Heart right ventricle (tissue), 16 donors: ENCODE results near the gene CNTN4. TPM values are rescaled to one million over a fixed set of nuclear protein-coding genes. Genes with fewer than 3 reads are reported as not detected.

Source experiments
- ATAC-seq, 8 donors: fragments of 200-7000 bp; cut with Tn5 transposase; one replicate each; pipeline ENCODE4 v1.9.1; 2020; ENCODE audit warnings: mild to moderate bottlenecking in 8 of 8, moderate library complexity in 8 of 8, moderate number of reproducible peaks in 1 of 8
- DNase-seq, 2 donors: peaks; one replicate each; pipeline ENCODE4 v3.0.0-alpha.2; 2020
- H3K27ac ChIP-seq, 10 donors: fragments of 200-600 bp; sonication (generic) in 2 of 10; one replicate each; pipeline versions ENCODE4 v1.5.0 to v1.8.0; 2020 to 2022; ENCODE audit warnings: mild to moderate bottlenecking in 3 of 10
- H3K27me3 ChIP-seq, 7 donors: fragments of 200-600 bp; one replicate each; pipeline ENCODE4 v1.8.0; 2021 to 2022; ENCODE audit warnings: mild to moderate bottlenecking in 2 of 7
- H3K36me3 ChIP-seq, 9 donors: fragments of 200-600 bp; sonication (generic) in 1 of 9; one replicate each; pipeline versions ENCODE4 v1.5.0 to v1.8.0; 2020 to 2022; ENCODE audit warnings: mild to moderate bottlenecking in 2 of 9
- H3K4me1 ChIP-seq, 9 donors: fragments of 200-600 bp; sonication (generic) in 1 of 9; one replicate each; pipeline versions ENCODE4 v1.5.0 to v1.8.0; 2020 to 2022; ENCODE audit warnings: mild to moderate bottlenecking in 4 of 9
- H3K4me3 ChIP-seq, 10 donors: fragments of 200-600 bp; sonication (generic) in 2 of 10; one replicate each; pipeline versions ENCODE4 v1.5.0 to v1.8.0; 2020 to 2022; ENCODE audit warnings: mild to moderate bottlenecking in 7 of 10, moderate library complexity in 2 of 10
- H3K9me3 ChIP-seq, 11 donors: fragments of 200-600 bp in 10 of 11; sonication (generic) in 2 of 11; one replicate each; pipeline versions ENCODE4 v1.5.0 to v1.8.0; 2013 to 2022; ENCODE audit warnings: mild to moderate bottlenecking in 2 of 11, control low read depth in 1 of 11, moderate library complexity in 1 of 11
- CTCF ChIP-seq, 9 donors: fragments of 200-600 bp; sonication (generic) in 2 of 9; IDR thresholded peaks; one replicate each; pipeline versions ENCODE4 v1.5.0 to v1.8.0; 2021 to 2022; ENCODE audit warnings: antibody characterized with exemption in 9 of 9, mild to moderate bottlenecking in 5 of 9, moderate library complexity in 1 of 9
- WGBS, 2 donors: extraction: QIAGEN DNeasy Blood & Tissue Kit; methylation state at CpG; one replicate each; pipeline ENCODE4 v1.1.7; 2013; ENCODE audit warnings: inconsistent platforms in 1 of 2; 5-methylcytosine and 5-hydroxymethylcytosine counted together
- intact Hi-C, 10 donors: fragments of 100-400 bp; cut with DNase I; formaldehyde crosslinking; loops; one replicate each; pipeline versions ENCODE4 v1.11.1 to v1.14.2; 2022
- polyA plus RNA-seq, 2 donors: library from polyadenylated mRNA; stranded (reverse); fragments of 200-250 nt; gene quantifications; one replicate each; pipeline ENCODE4 v1.2.3, GENCODE V29; 2013
- total RNA-seq, 10 donors: library from RNA; stranded (reverse); fragmentation: NEBNext Ultra II Directional in 3 of 10; extraction: Animal tissue kit (Norgen Biotek cat#: 25700) in 3 of 10; gene quantifications; one replicate each; pipeline versions ENCODE4 v1.2.1 to v1.2.4, GENCODE V29; 2021 to 2023
- donor health status: Arrhythmogenic right ventricular cardiomyopathy.
- donor health status: ischemic (EF 13 %, LVEDD 7.1; RV severe dilation, severe dysfunction).
- donor health status: healthy with polysubstance abuse.
- donor health status: DM: no; HTN: yes; CAD: no.
- donor health status: DM: no; HTN: no; CAD: no.
- donor health status: ischemic (EF 25% LVEDD 6.9; RV normal size, moderate dysfunction).
- donor health status: ischemic (EF 25% LVEDD 5.7; RV mildly dilated, moderate dysfunction).
- donor health status: healthy.
- donor health status: DM: yes; HTN: yes; CAD: no.
- donor health status: Ischemic cardiomyopathy.
- donor health status: ischemic (EF 35%, LVEDD 5.7; RV mildly dilated, moderate dysfunction).
- donor health status: nonischemic (EF 11% LVEDD 7.7; RV severe dilation, severe dysfunction).
- donor health status: DM: yes; HTN: yes; CAD: no.
- donor health status: PGD.
- donor health status: ischemic (EF 29% LVEDD 5.4; RV normal size, mild dysfunction).
- donor health status: nonischemic (EF 23%, LVEDD 6.1; RV moderate dilation, normal function).

Gene CNTN4
- total and polyA plus RNA-seq, 12 donors, result 0.48 to 4.7 (median 2.5) TPM

- TF ChIP-seq CTCF (IDR thresholded peaks at IDR 0.05), result no peak
- Histone ChIP-seq H3K4me3 (no peak overlapping the region), H3K4me1 (no peaks in the 10 kb centered on the region), H3K27me3 (peaks cover 0 to 13% (median 0%) of the 10 kb centered on the region in 7 donors), H3K27ac (no peak overlapping the region), H3K36me3 (no peaks in the 10 kb centered on the region), H3K9me3 (no peaks in the 10 kb centered on the region)
- 91 to 92% methylated on average over 2 of the region's 2 CpGs for WGBS, 2 donors
- no peak for ATAC-seq
- DNase-seq, result no peak
- intact Hi-C loops, result no loop called here
Measured at GRCh38 chr3:2153053-2153452, 54.4 kb downstream of the CNTN4 start.

GRCh38 chr3:2153547-2153946 is 54.9 kb downstream of the CNTN4 start:
- H3K4me3 ChIP-seq, result no peak overlapping the region
- H3K4me1 ChIP-seq, result no peaks in the 10 kb centered on the region
- TF ChIP-seq CTCF (IDR thresholded peaks at IDR 0.05), result no peak
- no peak overlapping the region for H3K27ac ChIP-seq
- intact Hi-C loops, result no loop called here
- WGBS, 2 donors, result 73 to 75% methylated on average over 5 of the region's 5 CpGs
- ATAC-seq (no peak), DNase-seq (no peak)
- H3K9me3 ChIP-seq, result no peaks in the 10 kb centered on the region
- no peaks in the 10 kb centered on the region for H3K36me3 ChIP-seq
- H3K27me3 ChIP-seq, result peaks cover 0 to 13% (median 0%) of the 10 kb centered on the region in 7 donors

- intact Hi-C loops, result no loop called here
- H3K27ac ChIP-seq, result no peak overlapping the region
- no peaks in the 10 kb centered on the region for H3K4me1 ChIP-seq
- H3K36me3 ChIP-seq, result no peaks in the 10 kb centered on the region
- H3K9me3 ChIP-seq, result no peaks in the 10 kb centered on the region
- ATAC-seq, result no peak
- no peak for TF ChIP-seq CTCF (IDR thresholded peaks at IDR 0.05)
- H3K4me3 ChIP-seq, result no peak overlapping the region
- WGBS, 2 donors, result 31 to 43% methylated on average over 3 of the region's 3 CpGs
- no peak for DNase-seq
- peaks cover 0 to 13% (median 0%) of the 10 kb centered on the region in 7 donors for H3K27me3 ChIP-seq
Measured at GRCh38 chr3:2154621-2155020, 56.0 kb downstream of the CNTN4 start.

GRCh38 chr3:2156244-2156847 is 57.7 kb downstream of the CNTN4 start:
- no peaks in the 10 kb centered on the region for H3K36me3 ChIP-seq
- peaks cover 0 to 13% (median 0%) of the 10 kb centered on the region in 7 donors for H3K27me3 ChIP-seq
- ATAC-seq (no peak), DNase-seq (no peak)
- WGBS, 2 donors, result 37 to 43% methylated on average over 19 of the region's 19 CpGs
- peak in 7 of 9 donors; percentile 17 to 54 (median 44) for TF ChIP-seq CTCF (IDR thresholded peaks at IDR 0.05)
- H3K9me3 ChIP-seq, result no peaks in the 10 kb centered on the region
- H3K27ac ChIP-seq, result no peak overlapping the region
- H3K4me3 ChIP-seq, result no peak overlapping the region
- intact Hi-C loops, result no loop called here
- no peaks in the 10 kb centered on the region for H3K4me1 ChIP-seq
